Uterus (tissue), 2 donors: ENCODE measurements around the gene LEF1.

Experiments
- CTCF ChIP-seq, 4 experiments: fragments of 200-600 bp in 2 of 4; fragments of 450-650 bp in 2 of 4; sonication (generic) in 2 of 4; IDR thresholded peaks; one replicate each; pipeline ENCODE4 v1.5.1; 2016 to 2019; ENCODE audit warnings: antibody characterized with exemption in 4 of 4, mild to moderate bottlenecking in 2 of 4, moderate library complexity in 1 of 4
- POLR2A ChIP-seq, 2 donors: fragments of 450-650 bp; IDR thresholded peaks; one replicate each; pipeline ENCODE4 v1.6.1; 2016; ENCODE audit warnings: antibody characterized with exemption in 2 of 2, mild to moderate bottlenecking in 1 of 2, moderate library complexity in 1 of 2

GRCh38 chr4:107997794-107998193 lies 170.9 kb downstream of the LEF1 start:
- TF ChIP-seq CTCF (IDR thresholded peaks at IDR 0.05) (no peak), POLR2A (IDR thresholded peaks at IDR 0.05) (no peak)
